ENCODE results near the gene RPS2. TPM values are rescaled to one million over a fixed set of nuclear protein-coding genes. Genes with fewer than 3 reads are reported as not detected.
"Not testable (repeated sequence)": the region's sequence is repeated elsewhere in the genome, so short reads cannot be mapped to it uniquely, and the experiment has no call there.

RPS2 gene
- total RNA-seq, 1 donor from 2014 or later, result 5,082 TPM

DNA sequence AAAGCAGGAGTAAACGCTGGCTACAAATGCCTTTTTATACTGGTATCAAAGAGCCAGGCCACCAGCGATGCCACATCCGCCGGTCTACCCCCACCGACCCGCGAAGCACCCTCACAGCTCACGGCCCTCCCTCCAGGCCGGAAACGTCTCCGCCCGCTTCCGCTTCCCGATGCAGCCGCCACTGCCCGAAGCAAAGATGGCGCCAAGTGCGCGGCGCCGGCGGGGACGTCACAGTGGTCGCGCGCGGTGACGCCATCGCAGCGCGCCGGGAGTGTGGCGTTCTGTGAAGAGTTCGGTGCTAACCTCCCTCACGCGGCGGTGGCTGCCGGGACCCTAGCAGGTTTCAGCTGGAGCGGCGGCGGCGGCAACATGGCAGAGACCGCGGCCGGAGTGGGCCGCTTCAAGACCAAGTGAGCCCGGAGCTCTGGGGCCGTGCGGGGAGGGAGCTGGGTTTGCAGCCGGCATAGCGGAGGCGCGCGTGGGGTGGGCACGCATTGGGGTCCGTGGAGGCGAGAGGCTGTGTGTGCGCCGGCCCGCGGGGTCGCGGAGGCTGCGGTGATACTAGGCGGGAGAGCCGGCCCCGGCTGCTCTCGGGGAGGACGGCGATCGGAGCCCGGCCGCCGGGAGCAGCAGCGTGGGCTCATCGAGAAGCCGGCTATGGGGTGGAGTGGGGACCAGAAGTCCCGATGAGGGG, 7.3 kb upstream of the RPS2 start, which contains the start of gene TBL3:
TBL3 (plus strand) TSS at position 258 of the 694 bp plus-strand sequence; CDS start at position 370, 112 bp downstream.
- H3K27me3 ChIP-seq (ENCODE audit: control insufficient read depth, insufficient read depth, low read length), result no peaks in the 10 kb centered on the region
- peaks cover 16% of the 10 kb centered on the region for H3K36me3 ChIP-seq (ENCODE audit: control insufficient read depth, insufficient read depth, low read length)
- H3K4me3 ChIP-seq (ENCODE audit: low read depth, low read length), result peak within 1 kb of the TSS; percentile 99
- TF ChIP-seq, protein P1, sequence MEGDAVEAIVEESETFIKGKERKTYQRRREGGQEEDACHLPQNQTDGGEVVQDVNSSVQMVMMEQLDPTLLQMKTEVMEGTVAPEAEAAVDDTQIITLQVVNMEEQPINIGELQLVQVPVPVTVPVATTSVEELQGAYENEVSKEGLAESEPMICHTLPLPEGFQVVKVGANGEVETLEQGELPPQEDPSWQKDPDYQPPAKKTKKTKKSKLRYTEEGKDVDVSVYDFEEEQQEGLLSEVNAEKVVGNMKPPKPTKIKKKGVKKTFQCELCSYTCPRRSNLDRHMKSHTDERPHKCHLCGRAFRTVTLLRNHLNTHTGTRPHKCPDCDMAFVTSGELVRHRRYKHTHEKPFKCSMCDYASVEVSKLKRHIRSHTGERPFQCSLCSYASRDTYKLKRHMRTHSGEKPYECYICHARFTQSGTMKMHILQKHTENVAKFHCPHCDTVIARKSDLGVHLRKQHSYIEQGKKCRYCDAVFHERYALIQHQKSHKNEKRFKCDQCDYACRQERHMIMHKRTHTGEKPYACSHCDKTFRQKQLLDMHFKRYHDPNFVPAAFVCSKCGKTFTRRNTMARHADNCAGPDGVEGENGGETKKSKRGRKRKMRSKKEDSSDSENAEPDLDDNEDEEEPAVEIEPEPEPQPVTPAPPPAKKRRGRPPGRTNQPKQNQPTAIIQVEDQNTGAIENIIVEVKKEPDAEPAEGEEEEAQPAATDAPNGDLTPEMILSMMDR (IDR thresholded peaks at IDR 0.05; ENCODE audit: insufficient read depth, low read length, severe bottlenecking), result no peak
- FAIRE-seq, result no peak
- DNase-seq (ENCODE audit: low read depth), result peak; percentile 79

DNA sequence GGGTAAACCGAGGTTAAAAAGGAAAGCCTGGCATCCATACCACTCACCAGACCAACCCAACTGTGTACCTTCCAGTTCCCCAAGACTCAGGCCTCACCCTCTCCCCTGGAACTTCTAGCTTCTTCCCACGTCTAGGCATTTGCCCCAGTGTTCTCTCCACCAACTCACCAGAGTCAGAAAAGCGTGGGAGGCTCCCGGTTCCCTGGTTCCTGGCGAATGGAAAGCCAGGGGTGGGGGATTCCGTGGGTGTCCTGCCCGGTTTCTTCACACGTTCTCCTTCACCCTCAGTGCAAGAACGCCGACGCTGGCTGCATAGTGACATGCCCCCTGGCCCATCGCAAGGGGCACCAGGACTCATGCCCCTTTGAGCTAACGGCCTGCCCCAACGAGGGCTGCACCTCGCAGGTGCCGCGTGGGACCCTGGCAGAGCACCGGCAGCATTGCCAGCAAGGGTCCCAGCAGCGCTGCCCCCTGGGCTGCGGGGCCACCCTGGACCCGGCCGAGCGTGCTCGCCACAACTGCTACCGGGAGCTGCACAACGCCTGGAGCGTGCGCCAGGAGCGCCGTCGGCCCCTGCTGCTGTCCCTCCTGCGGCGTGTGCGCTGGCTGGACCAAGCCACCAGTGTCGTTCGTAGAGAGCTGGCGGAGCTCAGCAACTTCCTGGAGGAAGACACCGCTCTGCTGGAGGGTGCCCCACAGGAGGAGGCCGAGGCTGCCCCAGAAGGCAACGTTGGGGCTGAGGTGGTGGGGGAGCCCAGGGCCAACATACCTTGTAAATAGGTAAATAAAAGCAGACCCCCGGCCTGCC, 3.7 kb upstream of the RPS2 start:
- no peaks in the 10 kb centered on the region for H3K27me3 ChIP-seq (ENCODE audit: control insufficient read depth, insufficient read depth, low read length)
- no peak for DNase-seq (ENCODE audit: low read depth)
- peaks cover 7% of the 10 kb centered on the region for H3K36me3 ChIP-seq (ENCODE audit: control insufficient read depth, insufficient read depth, low read length)
- no peak overlapping the region for H3K4me3 ChIP-seq (ENCODE audit: low read depth, low read length)
- TF ChIP-seq, protein P1 (IDR thresholded peaks at IDR 0.05; ENCODE audit: insufficient read depth, low read length, severe bottlenecking), result no peak
- FAIRE-seq, result no peak

DNA sequence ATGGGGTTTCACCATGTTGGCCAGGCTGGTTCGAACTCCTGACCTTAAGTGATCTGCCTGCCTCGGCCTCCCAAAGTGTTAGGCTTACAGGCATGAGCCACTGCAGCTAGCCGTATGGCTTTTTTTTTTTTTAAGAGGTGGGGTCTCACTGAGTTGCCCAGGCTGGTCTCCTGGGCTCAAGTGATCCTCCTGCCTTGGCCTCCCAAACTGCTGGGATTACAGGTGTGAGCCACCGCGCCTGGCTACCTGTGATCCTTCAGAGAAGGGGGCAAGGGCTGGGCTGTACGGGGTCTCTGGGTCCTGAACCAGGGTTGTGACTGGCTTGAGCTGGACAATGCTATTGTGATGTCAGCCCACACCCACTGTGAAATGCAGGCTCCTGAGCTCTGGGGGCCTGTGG, 1.8 kb upstream of the RPS2 start, which contains the start of gene RNF151:
RNF151 (plus strand) TSS at position 397 of the 400 bp plus-strand sequence. CDS start 26 bp downstream, outside the sequence.
- Histone ChIP-seq H3K27me3 (ENCODE audit: control insufficient read depth, insufficient read depth, low read length) (no peaks in the 10 kb centered on the region), H3K4me3 (ENCODE audit: low read depth, low read length) (peak within 1 kb of the TSS; percentile 91), H3K36me3 (ENCODE audit: control insufficient read depth, insufficient read depth, low read length) (peaks cover 15% of the 10 kb centered on the region)
- FAIRE-seq, result no peak
- DNase-seq (ENCODE audit: low read depth), result no peak
- TF ChIP-seq, protein P1 (IDR thresholded peaks at IDR 0.05; ENCODE audit: insufficient read depth, low read length, severe bottlenecking), result no peak

DNA sequence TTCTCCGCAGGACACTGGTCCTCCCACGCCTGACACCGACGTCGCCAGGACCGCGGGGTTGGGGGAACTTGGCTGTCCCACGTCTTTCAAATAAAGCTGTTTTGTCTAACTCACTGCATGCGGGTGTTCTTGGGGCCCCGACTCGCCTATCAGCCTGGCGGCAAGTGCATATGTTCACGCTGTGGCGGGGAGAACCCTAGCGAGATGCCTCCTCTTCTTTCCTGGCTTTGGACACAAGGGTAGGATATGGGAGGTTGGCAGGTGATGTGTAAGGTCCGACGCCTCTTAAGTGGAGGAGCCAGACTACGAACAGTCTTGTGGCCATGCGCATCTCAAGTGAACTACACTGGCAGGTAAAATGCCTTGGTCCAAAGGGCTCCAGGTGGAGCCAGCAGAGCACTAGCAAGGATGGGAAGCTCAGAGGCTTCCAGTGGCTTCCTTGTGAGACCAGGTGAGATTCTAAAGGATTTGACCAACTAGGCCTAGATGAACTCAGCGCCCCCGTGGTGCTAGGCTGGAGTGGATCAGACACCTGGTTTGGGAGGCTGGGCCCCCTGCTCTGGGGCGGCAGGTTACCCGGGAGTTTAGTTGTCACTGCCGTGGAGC, 873 bp upstream of the RPS2 start:
- DNase-seq (ENCODE audit: low read depth) (no peak), FAIRE-seq (no peak)
- peak overlapping the region; percentile 91 for H3K4me3 ChIP-seq (ENCODE audit: low read depth, low read length)
- no peaks in the 10 kb centered on the region for H3K27me3 ChIP-seq (ENCODE audit: control insufficient read depth, insufficient read depth, low read length)
- TF ChIP-seq, protein P1 (IDR thresholded peaks at IDR 0.05; ENCODE audit: insufficient read depth, low read length, severe bottlenecking), result no peak
- H3K36me3 ChIP-seq (ENCODE audit: control insufficient read depth, insufficient read depth, low read length), result peaks cover 15% of the 10 kb centered on the region

DNA sequence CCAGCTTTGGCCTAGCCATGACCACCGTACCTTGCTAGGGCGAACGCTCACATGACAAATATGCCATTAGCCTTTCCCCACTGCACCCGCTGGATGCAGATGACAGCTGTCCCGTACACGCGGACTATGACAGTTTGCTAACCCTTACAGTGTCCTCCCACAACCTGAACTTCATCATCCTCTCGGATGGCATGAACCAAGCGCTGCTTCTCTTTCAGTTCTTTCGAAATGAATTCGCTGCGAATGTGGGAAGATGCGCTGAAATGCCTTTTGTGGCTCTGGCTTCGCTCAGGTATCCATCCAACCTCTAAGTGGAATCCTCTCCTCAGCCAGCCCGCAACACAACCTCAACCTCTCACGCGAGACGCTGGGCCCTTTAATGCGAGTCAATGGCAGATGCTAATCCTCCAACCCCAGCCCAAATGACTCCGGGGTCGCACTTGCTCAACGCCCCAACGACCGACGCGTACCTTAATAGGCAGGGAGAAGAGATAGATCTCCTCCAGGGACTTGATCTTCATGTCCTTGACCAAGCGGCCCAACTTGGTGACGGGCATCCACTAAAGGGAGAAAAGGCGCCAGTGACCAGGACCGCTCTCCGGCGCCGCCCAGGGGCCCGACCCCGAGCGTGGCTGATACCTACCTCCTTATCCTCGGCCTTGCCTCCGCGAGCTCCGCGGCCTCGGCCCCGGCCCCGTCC, 670 bp downstream of the RPS2 start:
- FAIRE-seq (peak; percentile 60), DNase-seq (ENCODE audit: low read depth) (no peak)
- no peaks in the 10 kb centered on the region for H3K27me3 ChIP-seq (ENCODE audit: control insufficient read depth, insufficient read depth, low read length)
- peak overlapping the region; percentile 91 for H3K4me3 ChIP-seq (ENCODE audit: low read depth, low read length)
- peaks cover 15% of the 10 kb centered on the region for H3K36me3 ChIP-seq (ENCODE audit: control insufficient read depth, insufficient read depth, low read length)
- TF ChIP-seq, protein P1 (IDR thresholded peaks at IDR 0.05; ENCODE audit: insufficient read depth, low read length, severe bottlenecking), result peak; percentile 3

DNA sequence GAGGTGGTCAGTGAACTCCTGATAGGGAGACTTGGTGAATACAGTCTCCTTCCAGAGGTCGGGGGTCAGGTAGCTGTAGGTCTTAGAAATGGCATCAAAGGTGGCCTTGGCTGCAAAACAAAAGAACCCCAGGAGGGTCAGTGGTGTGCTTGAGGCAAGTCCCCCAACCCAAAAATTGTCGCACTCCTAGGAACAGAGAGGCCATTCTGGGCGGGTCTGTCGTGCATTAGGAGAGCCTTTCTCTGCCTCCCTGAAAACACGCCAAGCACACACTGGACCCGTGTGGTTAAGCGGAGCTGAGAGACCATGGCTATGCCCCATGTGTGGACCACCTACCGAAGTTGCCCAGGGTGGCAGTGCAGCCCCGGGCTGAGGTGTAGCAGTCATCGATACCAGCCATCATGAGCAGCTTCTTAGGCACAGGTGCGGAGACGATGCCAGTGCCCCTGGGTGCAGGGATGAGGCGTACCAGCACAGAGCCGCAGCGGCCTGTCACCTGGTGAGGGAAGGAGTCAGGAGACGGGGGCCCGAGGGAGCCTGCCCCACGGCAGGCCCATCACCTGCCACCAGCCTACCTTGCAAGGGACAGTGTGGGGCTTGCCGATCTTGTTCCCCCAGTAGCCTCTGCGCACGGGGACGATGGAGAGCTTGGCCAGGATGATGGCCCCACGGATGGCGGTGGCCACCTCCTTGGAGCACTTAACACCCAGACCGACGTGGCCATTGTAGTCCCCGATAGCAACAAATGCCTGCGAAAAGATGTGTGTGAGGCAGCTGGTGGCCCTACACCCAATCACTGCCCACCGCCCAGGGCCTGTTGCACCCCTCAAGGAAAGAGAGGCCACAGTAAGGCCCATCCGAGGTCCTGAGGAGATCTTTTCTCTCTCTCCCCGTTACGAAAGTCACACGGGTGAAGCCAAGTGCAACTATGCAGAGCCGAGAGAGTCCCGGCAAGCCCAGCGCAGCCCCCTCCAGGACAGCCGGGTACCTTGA, 2.2 kb downstream of the RPS2 start:
- H3K4me3 ChIP-seq (ENCODE audit: low read depth, low read length); FAIRE-seq; DNase-seq (ENCODE audit: low read depth); H3K27me3 ChIP-seq (ENCODE audit: control insufficient read depth, insufficient read depth, low read length): not testable (repeated sequence)
- peaks cover 15% of the 10 kb centered on the region for H3K36me3 ChIP-seq (ENCODE audit: control insufficient read depth, insufficient read depth, low read length)
